Karpas-422 (cell line): ENCODE measurements around the gene MRGPRX4. TPM values are rescaled to one million over a fixed set of nuclear protein-coding genes. Genes with fewer than 3 reads are reported as not detected.
"Not testable (repeated sequence)": the region's sequence is repeated elsewhere in the genome, so short reads cannot be mapped to it uniquely, and the experiment has no call there.

ENCODE experiments used
- DNase-seq: peaks from one replicate; pipeline ENCODE4 v3.0.0-alpha.2; 2015
- H2AFZ ChIP-seq: fragments of 200-600 bp; sonication (generic); 2 replicates; pipeline ENCODE4 v1.6.1; 2014; ENCODE audit warnings: antibody characterized with exemption, low read length, mixed read lengths
- H3K27ac ChIP-seq: fragments of 200-600 bp; sonication (generic); 2 replicates; pipeline ENCODE4 v1.5.1; 2014; ENCODE audit warnings: mild to moderate bottlenecking, low read length, moderate library complexity
- H3K27me3 ChIP-seq: fragments of 200-600 bp; sonication (generic); 2 replicates; pipeline ENCODE4 v1.6.1; 2014; ENCODE audit warnings: low read length, mixed read lengths
- H3K36me3 ChIP-seq: fragments of 200-600 bp; sonication (generic); 2 replicates; pipeline ENCODE4 v1.6.1; 2014; ENCODE audit warnings: low read length, mixed read lengths; ENCODE audit not compliant: insufficient read depth
- H3K4me1 ChIP-seq: fragments of 200-600 bp; sonication (generic); 2 replicates; pipeline ENCODE4 v1.6.1; 2014; ENCODE audit warnings: mild to moderate bottlenecking, low read length, mixed read lengths
- H3K4me2 ChIP-seq: fragments of 200-600 bp; sonication (generic); 2 replicates; pipeline ENCODE4 v1.6.1; 2014; ENCODE audit warnings: low read length, low read depth, mild to moderate bottlenecking; ENCODE audit not compliant: poor library complexity, severe bottlenecking
- H3K4me3 ChIP-seq: fragments of 200-600 bp; sonication (generic); 2 replicates; pipeline ENCODE4 v1.5.1; 2014; ENCODE audit warnings: mild to moderate bottlenecking, antibody characterized with exemption, low read length, mixed read lengths
- H3K79me2 ChIP-seq: fragments of 200-600 bp; sonication (generic); 2 replicates; pipeline ENCODE4 v1.6.1; 2014; ENCODE audit warnings: mild to moderate bottlenecking, low read length, mixed read lengths
- H3K9ac ChIP-seq: fragments of 200-600 bp; sonication (generic); 2 replicates; pipeline ENCODE4 v1.6.0; 2014; ENCODE audit warnings: low read length
- H3K9me2 ChIP-seq: fragments of 200-600 bp; sonication (generic), shearing (Covaris generic); replicated peaks from 2 replicates; pipeline ENCODE4 v1.6.0; 2014; ENCODE audit warnings: mild to moderate bottlenecking, low read length, moderate library complexity; ENCODE audit not compliant: insufficient read depth
- H3K9me3 ChIP-seq: fragments of 300-700, 200-600 bp; sonication (generic); 2 replicates; pipeline ENCODE4 v1.6.1; 2014; ENCODE audit warnings: low read length, mixed read lengths
- H4K20me1 ChIP-seq: fragments of 200-600 bp; sonication (generic); 2 replicates; pipeline ENCODE4 v1.6.1; 2014; ENCODE audit warnings: mild to moderate bottlenecking, antibody characterized with exemption, low read length, low read depth; ENCODE audit not compliant: insufficient read depth
- total RNA-seq: library from RNA; depleted of rRNA; stranded (reverse); fragments of >200 nt; shearing (Covaris generic); gene quantifications from 2 replicates; pipeline ENCODE4 v1.2.3, GENCODE V29; 2014; ENCODE audit warnings: low replicate concordance; rRNA removed

The MRGPRX4 gene
- total RNA-seq: not detected in 2 replicates

- Histone ChIP-seq H3K36me3 (no peaks in the 10 kb centered on the region), H4K20me1 (no peaks in the 10 kb centered on the region), H3K27ac (no peak within 1 kb of the TSS), H3K9me3 (no peaks in the 10 kb centered on the region), H2AFZ (no peak within 1 kb of the TSS), H3K4me1 (no peaks in the 10 kb centered on the region), H3K27me3 (no peaks in the 10 kb centered on the region), H3K9ac (no peak within 1 kb of the TSS), H3K4me2 (no peak within 1 kb of the TSS), H3K4me3 (no peak within 1 kb of the TSS), H3K79me2 (no peaks in the 10 kb centered on the region), H3K9me2 (no peaks in the 10 kb centered on the region)
- no peak for DNase-seq
These were observed at the start of gene MRGPRX4 for GRCh38 chr11:18172666-18173065. TSS of gene MRGPRX4 (plus strand) at chr11:18172837. CDS start at chr11:18173257, 420 bp downstream.

- not testable (repeated sequence) for H3K9ac ChIP-seq, DNase-seq
These were observed 41.5 kb upstream of the MRGPRX4 start for GRCh38 chr11:18131115-18131514.

GRCh38 chr11:18132341-18132740, 40.3 kb upstream of the MRGPRX4 start, which contains the start of gene MRGPRX3:
TSS of gene MRGPRX3 (plus strand) at chr11:18132571. CDS start at chr11:18137203, 4,632 bp downstream.
- H3K27me3 ChIP-seq: no peaks in the 10 kb centered on the region
- no peak within 1 kb of the TSS for H3K4me3 ChIP-seq
- no peaks in the 10 kb centered on the region for H3K36me3 ChIP-seq
- no peaks in the 10 kb centered on the region for H3K9me3 ChIP-seq
- no peak within 1 kb of the TSS for H2AFZ ChIP-seq
- DNase-seq: no peak
- H4K20me1 ChIP-seq: no peaks in the 10 kb centered on the region
- no peaks in the 10 kb centered on the region for H3K79me2 ChIP-seq
- no peak within 1 kb of the TSS for H3K4me2 ChIP-seq
- H3K27ac ChIP-seq: no peak within 1 kb of the TSS
- H3K9me2 ChIP-seq: no peaks in the 10 kb centered on the region
- H3K4me1 ChIP-seq: no peaks in the 10 kb centered on the region
- H3K9ac ChIP-seq: no peak within 1 kb of the TSS

More at GRCh38 chr11:18131115-18131514, 41.5 kb upstream of the MRGPRX4 start:
- not testable (repeated sequence) for H3K4me3 ChIP-seq, H3K36me3 ChIP-seq, H3K9me2 ChIP-seq, H4K20me1 ChIP-seq, H3K79me2 ChIP-seq, H3K4me1 ChIP-seq, H3K27me3 ChIP-seq, H2AFZ ChIP-seq, H3K9me3 ChIP-seq, H3K4me2 ChIP-seq, H3K27ac ChIP-seq

GRCh38 chr11:18135308-18135707, 37.3 kb upstream of the MRGPRX4 start:
- H4K20me1 ChIP-seq: no peaks in the 10 kb centered on the region
- no peaks in the 10 kb centered on the region for H3K9me3 ChIP-seq
- DNase-seq: no peak
- no peak overlapping the region for H3K9ac ChIP-seq
- no peak overlapping the region for H3K4me3 ChIP-seq
- H3K79me2 ChIP-seq: no peaks in the 10 kb centered on the region
- H3K27ac ChIP-seq: no peak overlapping the region
- no peak overlapping the region for H3K4me2 ChIP-seq
- H3K9me2 ChIP-seq: no peaks in the 10 kb centered on the region
- no peaks in the 10 kb centered on the region for H3K36me3 ChIP-seq
- no peak overlapping the region for H2AFZ ChIP-seq
- H3K4me1 ChIP-seq: no peaks in the 10 kb centered on the region
- H3K27me3 ChIP-seq: no peaks in the 10 kb centered on the region

GRCh38 chr11:18137186-18137800, 35.3 kb upstream of the MRGPRX4 start:
- no peaks in the 10 kb centered on the region for H3K79me2 ChIP-seq
- no peak overlapping the region for H3K27ac ChIP-seq
- no peak overlapping the region for H3K4me3 ChIP-seq
- no peak for DNase-seq
- H3K4me1 ChIP-seq: no peaks in the 10 kb centered on the region
- no peaks in the 10 kb centered on the region for H3K9me2 ChIP-seq
- H3K4me2 ChIP-seq: no peak overlapping the region
- H2AFZ ChIP-seq: no peak overlapping the region
- no peak overlapping the region for H3K9ac ChIP-seq
- no peaks in the 10 kb centered on the region for H3K9me3 ChIP-seq
- H3K36me3 ChIP-seq: no peaks in the 10 kb centered on the region
- no peaks in the 10 kb centered on the region for H3K27me3 ChIP-seq
- no peaks in the 10 kb centered on the region for H4K20me1 ChIP-seq

GRCh38 chr11:18140145-18140544, 32.5 kb upstream of the MRGPRX4 start:
- Histone ChIP-seq H3K4me3 (no peak overlapping the region), H3K79me2 (no peaks in the 10 kb centered on the region), H3K9me2 (no peaks in the 10 kb centered on the region), H3K27me3 (no peaks in the 10 kb centered on the region), H3K9ac (no peak overlapping the region), H3K27ac (no peak overlapping the region), H3K4me1 (no peaks in the 10 kb centered on the region), H2AFZ (no peak overlapping the region), H3K9me3 (no peaks in the 10 kb centered on the region), H4K20me1 (no peaks in the 10 kb centered on the region), H3K36me3 (no peaks in the 10 kb centered on the region), H3K4me2 (no peak overlapping the region)
- DNase-seq: no peak

- Histone ChIP-seq H3K79me2 (no peaks in the 10 kb centered on the region), H3K4me1 (no peaks in the 10 kb centered on the region), H3K27me3 (no peaks in the 10 kb centered on the region), H3K4me2 (no peak overlapping the region), H3K9ac (no peak overlapping the region), H2AFZ (no peak overlapping the region), H3K27ac (no peak overlapping the region), H4K20me1 (no peaks in the 10 kb centered on the region), H3K9me2 (no peaks in the 10 kb centered on the region), H3K9me3 (no peaks in the 10 kb centered on the region), H3K4me3 (no peak overlapping the region), H3K36me3 (no peaks in the 10 kb centered on the region)
- no peak for DNase-seq
These were observed 28.4 kb upstream of the MRGPRX4 start for GRCh38 chr11:18144243-18144642.

GRCh38 chr11:18145025-18145424, 27.6 kb upstream of the MRGPRX4 start:
- no peak overlapping the region for H3K4me2 ChIP-seq
- H2AFZ ChIP-seq: no peak overlapping the region
- no peak overlapping the region for H3K9ac ChIP-seq
- H3K36me3 ChIP-seq: no peaks in the 10 kb centered on the region
- H3K9me2 ChIP-seq: no peaks in the 10 kb centered on the region
- H3K27ac ChIP-seq: no peak overlapping the region
- no peaks in the 10 kb centered on the region for H3K4me1 ChIP-seq
- no peaks in the 10 kb centered on the region for H3K79me2 ChIP-seq
- H3K9me3 ChIP-seq: no peaks in the 10 kb centered on the region
- H3K27me3 ChIP-seq: no peaks in the 10 kb centered on the region
- DNase-seq: no peak
- no peak overlapping the region for H3K4me3 ChIP-seq
- no peaks in the 10 kb centered on the region for H4K20me1 ChIP-seq
